OCI-M2 (cell line): ENCODE data around the gene DRAXIN.
A peak's percentile ranks its signal among the peaks of the same experiment; 100 is the strongest.

Experiments
- DNase-seq: peaks from one replicate; lab custom pipeline; 2025; ENCODE audit not compliant: unreplicated experiment; lab: John Stamatoyannopoulos, UW

The DRAXIN gene

DNA sequence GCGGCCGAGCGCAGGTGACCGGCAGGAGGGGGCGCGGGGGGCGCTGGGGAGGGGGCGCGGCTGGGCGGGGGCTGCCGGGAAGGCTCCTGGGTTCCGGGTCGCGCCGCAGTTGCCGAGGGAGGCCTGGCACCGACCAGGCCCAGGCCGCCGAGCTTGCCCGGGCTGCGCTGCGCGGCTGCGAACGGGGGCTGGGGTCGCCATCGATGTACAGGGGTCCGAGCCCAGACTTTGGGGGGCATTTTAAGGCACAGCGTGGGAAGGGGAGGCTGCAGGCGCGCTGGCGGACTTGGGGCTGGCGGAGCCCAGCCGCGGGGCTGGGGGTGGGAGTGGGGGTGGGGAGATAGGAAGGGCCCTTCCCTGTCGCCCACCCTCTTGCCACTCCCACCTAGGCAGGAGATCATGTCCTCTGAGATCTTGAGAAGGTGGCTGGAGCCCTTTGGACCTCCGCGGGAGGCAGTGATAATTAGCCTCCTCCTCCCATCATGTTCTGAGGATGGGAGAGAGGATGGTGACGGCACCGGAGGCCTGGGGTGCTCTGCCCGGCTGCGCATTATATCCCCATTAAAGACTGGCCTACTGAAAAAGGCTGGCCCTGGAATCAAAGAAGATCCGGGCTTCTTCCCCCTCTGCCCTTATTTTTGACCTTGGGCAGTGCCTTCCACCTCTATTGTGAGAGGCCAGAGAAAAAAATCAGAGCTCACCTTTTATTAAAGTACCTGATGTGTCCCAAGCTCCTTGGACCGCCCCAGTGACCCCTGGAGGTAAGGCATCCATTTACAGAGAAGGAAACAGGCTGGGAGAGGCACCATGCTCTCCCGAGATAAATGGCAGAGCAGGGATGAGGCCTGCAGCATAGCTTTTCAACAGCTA lies 36.3 kb upstream of the DRAXIN start:
- DNase-seq, result no peak

DNA sequence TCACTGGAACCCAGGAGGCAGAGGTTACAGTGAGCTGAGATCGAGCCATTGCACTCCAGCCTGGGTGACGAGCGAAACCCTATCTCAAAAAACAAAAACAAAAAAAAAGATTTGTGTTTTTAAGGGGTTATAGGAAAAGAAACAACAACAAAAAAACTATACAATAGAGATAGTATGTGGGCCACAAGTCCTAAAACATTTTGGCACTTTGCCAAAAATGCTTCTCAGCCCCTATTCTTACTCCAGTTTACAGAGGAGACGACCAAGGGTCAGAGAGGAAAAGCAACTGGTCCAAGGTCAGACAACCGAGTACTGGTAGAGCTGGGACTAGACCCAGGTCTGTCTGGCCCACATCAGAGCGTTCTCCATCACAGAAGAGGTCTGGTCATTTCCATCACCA lies 33.9 kb upstream of the DRAXIN start:
- DNase-seq, result no peak

DNA sequence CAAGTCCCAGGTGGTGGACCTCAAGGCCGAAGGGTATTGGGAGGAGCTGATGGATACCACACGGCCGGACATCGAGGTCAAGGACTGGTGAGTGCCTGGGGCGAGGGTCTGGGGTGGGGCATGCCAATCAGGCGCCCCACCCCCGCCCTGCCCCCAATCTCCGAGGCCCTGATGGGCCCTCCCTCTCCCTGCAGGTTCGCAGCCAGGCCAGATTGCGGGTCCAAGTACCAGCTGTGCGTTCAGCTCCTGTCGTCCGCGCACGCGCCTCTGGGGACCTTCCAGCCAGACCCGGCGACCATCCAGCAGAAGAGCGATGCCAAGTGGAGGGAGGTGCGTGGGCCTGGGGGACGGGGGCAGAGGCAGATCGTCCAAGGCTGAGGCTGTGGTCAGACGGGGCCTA lies 33.0 kb upstream of the DRAXIN start:
- no peak for DNase-seq

DNA sequence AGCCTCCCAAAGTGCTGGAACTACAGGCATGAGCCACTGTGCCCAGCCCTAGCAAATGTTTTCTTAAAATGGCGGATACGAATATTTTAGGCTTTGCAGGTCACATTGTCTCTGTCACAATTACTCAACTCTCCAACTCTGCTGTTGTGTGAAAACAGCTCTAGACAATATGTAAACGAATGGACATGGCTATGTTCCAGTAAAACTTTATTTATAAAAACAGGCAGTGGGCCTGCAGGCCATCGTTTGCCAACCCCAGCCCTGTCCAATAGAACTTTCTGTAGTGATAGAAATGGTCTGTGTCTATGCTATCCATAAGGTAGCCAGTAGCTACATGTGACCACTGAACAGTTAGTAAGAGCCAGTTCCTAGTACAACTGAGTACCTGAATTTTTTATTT lies 31.8 kb upstream of the DRAXIN start:
- no peak for DNase-seq

DNA sequence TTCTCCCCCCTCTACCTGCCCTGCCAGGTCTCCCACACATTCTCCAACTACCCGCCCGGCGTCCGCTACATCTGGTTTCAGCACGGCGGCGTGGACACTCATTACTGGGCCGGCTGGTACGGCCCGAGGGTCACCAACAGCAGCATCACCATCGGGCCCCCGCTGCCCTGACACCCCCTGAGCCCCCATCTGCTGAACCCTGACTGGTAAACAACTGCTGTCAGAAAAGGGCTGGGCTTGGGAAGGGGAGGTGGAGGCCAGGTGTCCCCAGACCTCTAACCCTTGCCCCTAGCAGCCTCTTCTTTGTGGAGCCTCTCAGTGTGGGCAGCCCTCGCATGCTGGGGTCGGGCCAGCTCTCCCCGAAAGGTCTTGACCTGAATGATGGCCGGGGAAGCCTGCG lies 30.4 kb upstream of the DRAXIN start:
- no peak for DNase-seq

DNA sequence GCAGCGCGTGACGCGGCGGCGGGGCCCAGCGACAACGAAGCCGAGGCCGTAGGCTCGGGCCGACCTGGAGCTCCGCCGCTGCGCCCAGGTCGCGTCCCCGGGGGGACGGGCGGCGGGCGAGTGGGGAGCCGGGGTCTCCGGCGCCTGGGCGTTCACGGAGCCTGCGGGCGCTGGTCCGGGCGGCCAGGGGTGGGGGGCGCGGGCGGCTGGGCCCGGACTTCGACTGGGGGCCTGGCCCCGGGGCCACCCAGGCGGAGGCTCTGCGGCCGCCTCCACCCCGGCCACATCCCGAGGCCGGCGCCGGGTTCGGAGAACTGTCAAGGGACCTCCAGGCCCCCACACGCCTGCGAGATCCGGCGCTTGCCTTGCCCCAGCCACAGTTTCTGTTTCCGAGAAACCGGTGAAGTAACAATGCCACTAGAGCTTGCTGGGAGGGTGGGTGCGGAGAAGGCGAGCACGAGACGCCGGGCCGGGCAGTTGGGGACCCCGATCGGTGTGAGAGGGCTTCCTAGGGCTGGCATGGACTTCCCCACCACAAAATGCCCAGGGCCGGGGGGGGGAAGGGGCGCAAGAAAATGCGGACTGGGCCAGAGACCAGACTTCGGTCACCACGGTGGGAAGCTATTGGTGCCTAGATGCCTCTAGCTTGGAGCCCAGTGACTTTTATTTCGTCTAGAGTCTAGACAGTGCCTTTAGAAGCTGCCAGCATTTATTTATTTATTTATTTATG lies 27.0 kb upstream of the DRAXIN start:
- no peak for DNase-seq

DNA sequence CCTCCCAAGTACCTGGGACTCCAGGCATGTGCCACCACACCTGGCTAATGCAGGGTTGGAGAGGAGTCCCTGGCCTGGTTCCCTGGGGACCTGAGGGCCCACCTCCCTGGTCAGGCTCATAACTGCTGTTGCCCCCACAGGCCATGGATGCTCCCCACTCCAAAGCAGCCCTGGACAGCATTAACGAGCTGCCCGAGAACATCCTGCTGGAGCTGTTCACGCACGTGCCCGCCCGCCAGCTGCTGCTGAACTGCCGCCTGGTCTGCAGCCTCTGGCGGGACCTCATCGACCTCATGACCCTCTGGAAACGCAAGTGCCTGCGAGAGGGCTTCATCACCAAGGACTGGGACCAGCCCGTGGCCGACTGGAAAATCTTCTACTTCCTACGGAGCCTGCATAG lies 23.0 kb upstream of the DRAXIN start:
- DNase-seq, result no peak

DNA sequence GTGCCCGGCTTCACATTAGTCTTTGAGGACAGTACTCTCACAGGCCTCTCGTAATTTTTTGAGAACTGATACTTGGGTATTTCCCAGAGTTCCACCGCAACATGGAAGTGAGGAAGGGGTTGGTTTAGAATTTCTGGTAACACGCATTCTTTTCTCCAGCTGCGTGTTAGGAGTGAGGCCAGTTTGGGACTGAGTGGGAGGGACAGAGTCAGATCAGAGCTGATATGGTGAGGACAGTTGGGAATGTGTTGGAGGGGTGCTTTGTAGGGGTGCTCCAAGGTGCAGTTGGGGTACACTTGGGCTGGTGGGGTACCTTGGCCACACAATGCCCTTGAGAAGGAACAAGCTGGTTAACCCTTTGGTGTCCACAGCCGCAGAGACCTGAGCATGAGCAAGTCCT lies 20.8 kb upstream of the DRAXIN start:
- DNase-seq, result no peak

DNA sequence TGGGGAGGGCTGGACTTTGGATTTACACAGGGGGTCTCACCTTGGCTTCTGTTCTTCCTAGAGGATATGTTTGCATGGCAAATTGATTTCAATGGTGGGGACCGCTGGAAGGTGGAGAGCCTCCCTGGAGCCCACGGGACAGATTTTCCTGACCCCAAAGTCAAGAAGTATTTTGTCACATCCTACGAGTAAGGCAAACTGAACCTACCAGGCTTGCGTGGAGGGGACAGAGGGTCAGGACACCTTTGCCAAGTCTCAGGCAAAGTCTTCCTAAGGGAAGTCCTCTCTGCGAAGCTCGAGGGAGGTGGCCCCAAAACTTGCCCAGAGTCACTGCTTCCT lies 20.3 kb upstream of the DRAXIN start:
- no peak for DNase-seq

DNA sequence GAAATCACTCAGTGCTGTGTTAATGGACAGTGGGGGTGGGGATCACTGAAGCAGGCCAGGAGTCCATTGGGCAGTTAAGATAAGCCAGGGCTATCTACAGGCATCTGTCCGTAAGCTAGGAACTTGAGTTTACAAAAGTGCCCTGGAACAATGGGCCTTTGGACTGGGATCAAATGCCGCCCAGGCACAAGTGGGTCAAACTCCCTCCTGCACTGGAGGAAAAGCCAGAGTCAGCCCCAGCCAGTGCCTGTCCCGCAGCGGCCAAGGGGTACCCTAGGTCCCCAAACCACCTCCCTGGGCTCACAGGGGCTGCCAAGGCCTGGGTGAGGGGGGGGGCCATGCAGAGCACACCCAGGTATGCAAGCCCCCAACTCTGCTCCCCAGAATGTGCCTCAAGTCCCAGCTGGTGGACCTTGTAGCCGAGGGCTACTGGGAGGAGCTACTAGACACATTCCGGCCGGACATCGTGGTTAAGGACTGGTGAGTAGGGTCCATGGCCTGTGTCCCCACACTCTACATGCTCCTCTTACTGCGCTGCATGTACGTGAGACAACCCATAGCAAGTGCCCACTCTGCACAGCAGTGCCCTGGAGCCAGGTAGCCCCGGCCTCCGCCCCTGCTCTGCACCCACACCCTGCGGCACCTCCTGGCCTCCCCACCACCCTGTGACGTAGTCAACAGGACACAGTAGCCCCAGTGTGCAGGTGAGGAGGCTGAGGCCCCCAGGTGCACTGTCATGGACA lies 19.8 kb upstream of the DRAXIN start:
- no peak for DNase-seq

DNA sequence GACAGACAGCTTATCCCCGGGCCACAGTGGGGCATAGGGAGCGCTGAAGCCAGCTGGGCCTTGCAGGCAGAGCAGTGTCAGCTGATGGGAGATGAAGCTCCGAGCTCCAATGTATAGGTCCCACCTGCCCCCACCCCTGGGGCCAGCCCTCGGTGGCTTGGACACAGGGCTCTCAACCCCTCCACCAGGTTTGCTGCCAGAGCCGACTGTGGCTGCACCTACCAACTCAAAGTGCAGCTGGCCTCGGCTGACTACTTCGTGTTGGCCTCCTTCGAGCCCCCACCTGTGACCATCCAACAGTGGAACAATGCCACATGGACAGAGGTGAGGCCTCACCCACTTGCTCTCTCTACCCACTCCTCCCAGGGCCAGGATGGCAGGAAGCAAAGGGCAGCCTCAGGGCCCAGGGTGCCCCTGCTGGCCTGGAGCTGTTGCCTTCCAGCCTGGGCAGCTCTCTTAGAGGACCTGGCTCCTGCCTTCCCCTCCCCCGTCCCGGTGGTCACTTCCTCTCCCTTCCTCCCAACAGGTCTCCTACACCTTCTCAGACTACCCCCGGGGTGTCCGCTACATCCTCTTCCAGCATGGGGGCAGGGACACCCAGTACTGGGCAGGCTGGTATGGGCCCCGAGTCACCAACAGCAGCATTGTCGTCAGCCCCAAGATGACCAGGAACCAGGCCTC lies 18.3 kb upstream of the DRAXIN start:
- no peak for DNase-seq

DNA sequence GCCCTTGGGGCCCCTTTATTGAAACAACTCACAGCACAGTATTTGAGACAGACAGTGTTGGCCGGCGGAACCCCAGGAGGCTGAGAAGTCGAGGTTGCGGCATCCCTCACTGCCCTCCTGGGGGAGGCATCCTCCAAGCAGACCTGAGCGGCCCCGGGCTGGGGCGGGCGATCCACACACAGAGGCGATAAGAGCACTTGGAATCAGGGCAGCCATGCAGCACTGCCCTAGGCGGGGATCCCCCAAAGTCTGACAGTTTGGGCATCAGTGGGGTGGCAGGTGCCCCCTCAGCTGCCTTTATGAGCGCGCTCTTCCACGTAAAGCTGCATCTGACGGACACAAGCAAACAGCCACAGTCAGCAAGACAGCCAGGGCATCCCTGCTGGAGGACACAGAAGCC lies 17.0 kb upstream of the DRAXIN start:
- no peak for DNase-seq

DNA sequence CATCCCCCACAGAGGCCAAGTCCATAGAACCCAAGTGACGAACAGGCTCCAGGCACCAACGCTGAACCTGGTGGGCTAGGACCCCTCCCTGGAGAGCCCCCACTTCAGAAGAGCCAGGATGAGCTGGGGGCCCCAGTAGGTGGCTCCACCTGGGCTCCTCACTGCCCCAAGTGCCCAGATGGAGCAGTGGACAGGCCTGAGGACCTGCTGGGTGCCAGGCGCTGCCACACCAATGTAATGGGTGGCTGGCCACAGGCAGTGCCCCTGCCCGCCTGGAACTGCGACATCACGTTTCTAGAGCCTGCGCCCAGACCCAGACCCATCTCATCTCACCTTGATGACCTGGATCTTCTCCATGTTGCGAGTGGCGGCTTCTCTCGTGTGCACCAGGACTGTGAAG lies 16.2 kb upstream of the DRAXIN start:
- no peak for DNase-seq

DNA sequence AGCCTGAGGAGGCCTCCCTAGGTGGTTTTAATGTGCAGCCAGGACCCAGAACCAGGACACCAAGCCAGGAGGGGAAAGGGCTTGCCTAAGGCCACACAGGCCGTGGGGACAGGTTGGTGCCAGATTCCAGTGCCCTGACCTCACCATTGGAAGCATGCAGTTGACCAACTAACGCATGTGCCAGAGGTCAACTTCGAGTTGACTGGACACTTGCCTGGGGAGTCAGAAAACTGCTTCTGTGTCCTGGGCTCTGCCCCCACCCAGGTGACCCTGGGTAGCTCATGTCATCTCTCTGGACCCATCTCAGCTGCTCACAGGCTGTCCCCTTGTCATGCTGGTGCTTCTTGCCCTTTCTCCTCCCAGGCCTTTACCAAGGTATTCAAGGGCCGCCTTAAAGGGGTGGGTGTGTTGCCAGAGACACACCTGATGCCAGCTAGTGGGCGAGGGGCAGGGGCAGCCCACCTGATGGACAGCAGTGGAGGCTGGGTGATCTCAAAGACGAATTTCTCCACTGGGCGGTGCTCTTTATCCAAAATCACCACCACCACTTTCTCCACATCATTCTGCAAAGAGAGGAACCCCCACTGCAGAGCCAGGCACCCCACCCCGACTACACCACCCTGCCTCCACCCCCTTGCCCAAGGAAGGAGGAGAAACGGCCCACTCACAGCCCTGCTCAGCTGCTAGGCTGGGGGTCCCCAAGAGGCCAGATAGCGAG lies 15.0 kb upstream of the DRAXIN start:
- no peak for DNase-seq

DNA sequence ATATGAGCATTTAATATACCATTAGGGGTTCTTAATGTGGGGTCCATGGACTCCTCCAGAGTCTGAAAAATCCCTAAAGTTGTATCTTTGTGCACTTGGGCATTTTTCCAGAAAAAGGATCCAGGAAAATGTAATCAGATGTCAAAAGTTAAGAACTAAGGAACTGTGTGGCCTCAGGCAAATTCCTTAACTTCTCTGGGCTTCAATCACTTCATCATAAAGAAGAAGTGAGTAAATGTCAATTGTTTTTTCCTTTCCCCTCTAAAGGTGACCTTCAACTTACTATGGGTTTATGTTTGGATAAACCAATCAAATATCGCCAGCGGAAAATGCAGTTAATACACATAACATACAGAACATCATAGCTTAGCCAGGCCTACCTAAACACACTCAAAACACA lies 13.1 kb upstream of the DRAXIN start:
- DNase-seq, result no peak

DNA sequence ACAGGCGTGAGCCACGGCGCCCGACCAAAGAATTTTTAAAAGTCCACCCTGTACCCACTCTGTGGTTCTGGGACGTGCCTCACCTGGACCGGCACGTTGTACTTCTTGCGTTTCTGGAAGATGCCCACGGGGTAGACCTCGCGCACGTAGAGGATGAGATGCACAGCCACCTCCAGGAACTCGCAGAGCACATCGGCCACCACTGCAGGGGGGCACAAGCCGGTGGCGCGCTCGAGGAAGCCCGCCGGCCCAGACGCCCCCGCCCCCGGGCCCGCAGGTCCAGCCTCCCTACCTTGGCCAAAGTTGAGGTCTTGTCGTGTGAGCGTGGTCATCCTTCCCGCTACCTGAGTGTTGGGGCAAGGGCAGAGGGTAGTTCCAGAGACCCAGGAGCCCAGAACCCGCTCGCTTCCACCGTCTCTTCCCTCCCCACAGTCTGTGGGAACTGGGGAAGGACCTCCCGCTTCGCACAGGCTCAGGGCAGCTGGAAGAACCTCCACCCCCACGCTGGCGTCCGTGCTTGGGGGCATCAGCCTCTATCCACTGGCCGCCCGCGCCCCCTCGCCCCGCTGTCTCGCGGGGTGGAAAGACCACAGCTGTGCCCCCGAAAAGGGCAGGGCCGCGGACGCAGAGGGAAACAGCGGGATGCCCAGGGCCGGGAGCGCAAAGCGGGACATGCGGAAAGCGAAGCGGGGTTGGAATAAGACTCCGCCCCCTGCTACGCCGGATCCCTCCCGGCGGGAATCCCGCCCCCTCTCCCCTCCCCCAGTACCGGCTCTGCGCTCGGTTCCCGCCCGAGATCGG lies 11.0 kb upstream of the DRAXIN start:
- no peak for DNase-seq

DNA sequence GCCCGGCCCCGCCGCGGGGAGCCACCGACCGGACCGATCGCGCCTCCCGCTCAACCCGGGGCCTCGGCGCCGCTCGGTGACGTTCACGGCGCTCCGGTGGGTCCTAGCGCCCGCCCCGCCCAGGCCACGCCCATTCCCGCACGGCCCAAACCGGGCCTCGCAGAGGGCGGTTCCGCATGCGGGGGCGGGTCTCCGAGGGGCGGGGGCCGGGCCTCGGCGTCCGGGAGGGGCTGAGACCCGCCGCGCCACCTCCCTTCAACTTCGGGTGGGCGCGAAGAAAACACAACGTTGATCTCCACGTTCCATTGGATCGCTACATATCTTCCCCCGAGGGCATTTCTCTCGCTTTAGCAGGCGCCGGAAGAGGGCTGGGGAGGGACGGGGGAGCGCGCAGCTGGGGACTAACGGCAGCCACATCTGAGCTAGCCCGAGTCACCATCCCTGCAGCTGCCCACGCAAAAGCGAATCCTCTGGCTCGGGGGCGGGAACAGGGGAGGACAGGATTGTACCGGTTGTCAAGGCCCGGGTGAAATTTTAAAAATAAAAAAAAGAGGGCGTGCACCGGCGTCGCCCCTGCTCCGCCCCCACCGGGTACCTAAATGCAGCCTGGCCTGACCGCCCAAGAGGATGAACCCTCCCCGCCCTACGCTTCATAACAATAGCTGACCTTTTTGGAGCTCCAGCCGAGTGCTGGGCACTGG lies 10.3 kb upstream of the DRAXIN start, which contains the start of gene MAD2L2:
MAD2L2 (minus strand) TSS at position 78 of the 701 bp plus-strand sequence. CDS start 547 bp downstream, outside the sequence.
- peak; percentile 63 for DNase-seq

DNA sequence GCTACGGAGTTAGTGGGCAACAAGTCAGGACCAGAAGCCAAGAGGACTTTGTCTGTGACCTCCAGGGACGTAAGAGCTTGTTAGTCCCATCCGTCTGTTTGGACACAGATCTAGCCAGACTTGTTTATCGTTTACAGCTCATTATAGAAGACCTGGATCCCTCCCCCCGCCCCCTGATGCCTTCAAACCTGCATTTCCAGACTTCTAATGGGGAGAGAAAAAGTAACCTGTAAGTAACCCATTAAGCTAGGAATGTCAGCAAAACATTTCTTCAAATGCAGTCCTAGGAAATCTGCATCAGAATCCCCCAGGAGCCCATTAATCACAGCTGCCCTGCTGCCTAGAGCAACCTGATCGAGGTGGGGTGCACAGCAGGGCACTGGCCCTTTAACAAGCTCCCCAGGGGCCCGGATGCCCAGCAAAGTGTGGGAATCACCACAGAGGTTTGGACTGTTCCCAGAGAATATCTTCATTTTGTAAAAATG lies 9.2 kb upstream of the DRAXIN start:
- DNase-seq, result no peak

DNA sequence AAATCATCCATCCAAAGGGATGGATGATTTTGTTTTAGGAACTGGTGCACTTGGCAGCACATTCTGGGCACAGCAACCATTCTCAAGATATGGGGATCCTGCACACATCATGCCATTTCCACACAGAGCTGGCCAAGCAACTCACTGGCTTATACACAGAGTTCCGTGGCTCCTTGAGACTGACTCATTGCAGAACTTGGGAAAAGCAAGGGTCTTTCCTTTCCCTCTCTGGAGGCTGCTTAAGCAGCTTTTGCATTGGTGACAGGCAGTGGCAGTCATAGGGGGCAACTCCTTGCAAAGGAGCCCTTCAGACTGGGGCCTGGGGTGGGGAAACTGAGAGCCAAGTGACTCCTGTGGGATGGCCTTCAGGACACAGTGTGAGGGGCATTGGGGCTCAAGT lies 8.7 kb upstream of the DRAXIN start:
- DNase-seq, result no peak
